ENCODE measurements around the gene SLC4A2. TPM values are rescaled to one million over a fixed set of nuclear protein-coding genes. Genes with fewer than 3 reads are reported as not detected.
A peak's percentile ranks its signal among the peaks of the same experiment; 100 is the strongest.
"Not testable (repeated sequence)": the region's sequence is repeated elsewhere in the genome, so short reads cannot be mapped to it uniquely, and the experiment has no call there.

The SLC4A2 gene
- total RNA-seq, 1 donor, result 41.5 TPM

GRCh38 chr7:151023232-151023631 is 36.2 kb upstream of the SLC4A2 start:
- DNase-seq (ENCODE audit: low read depth in 2 of 3, low spot score in 2 of 3), result no peak

- DNase-seq (ENCODE audit: low read depth in 2 of 3, low spot score in 2 of 3), result no peak
Measured at GRCh38 chr7:151024435-151025056, 34.8 kb upstream of the SLC4A2 start, which contains the start of gene ATG9B. Gene ATG9B, minus strand, starts transcription at chr7:151024494. Its CDS starts 71 bp downstream, at chr7:151024423.

- DNase-seq (ENCODE audit: low read depth in 2 of 3, low spot score in 2 of 3), result no peak
Measured at GRCh38 chr7:151025924-151026671, 33.3 kb upstream of the SLC4A2 start.

GRCh38 chr7:151026771-151027727 is 32.3 kb upstream of the SLC4A2 start:
- not testable (repeated sequence) for DNase-seq (ENCODE audit: low read depth in 2 of 3, low spot score in 2 of 3)

- not testable (repeated sequence) for DNase-seq (ENCODE audit: low read depth in 2 of 3, low spot score in 2 of 3)
Measured at GRCh38 chr7:151027728-151028130, 31.7 kb upstream of the SLC4A2 start.

GRCh38 chr7:151028131-151028947 is 31.1 kb upstream of the SLC4A2 start, which contains the start of gene ABCB8:
Gene ABCB8, plus strand, starts transcription at chr7:151028450. Its CDS starts 66 bp downstream, at chr7:151028516.
- DNase-seq (ENCODE audit: low read depth in 2 of 3, low spot score in 2 of 3), result peak; percentile 93 to 99 (median 98)

- DNase-seq (ENCODE audit: low read depth in 2 of 3, low spot score in 2 of 3), result no peak
Measured at GRCh38 chr7:151028948-151029501, 30.4 kb upstream of the SLC4A2 start.

- DNase-seq (ENCODE audit: low read depth in 2 of 3, low spot score in 2 of 3), result no peak
Measured at GRCh38 chr7:151031011-151031410, 28.4 kb upstream of the SLC4A2 start.

GRCh38 chr7:151032936-151033863 is 26.2 kb upstream of the SLC4A2 start:
- no peak for DNase-seq (ENCODE audit: low read depth in 2 of 3, low spot score in 2 of 3)

- DNase-seq (ENCODE audit: low read depth in 2 of 3, low spot score in 2 of 3), result no peak
Measured at GRCh38 chr7:151033864-151034249, 25.5 kb upstream of the SLC4A2 start.

GRCh38 chr7:151034312-151035025 is 24.9 kb upstream of the SLC4A2 start:
- no peak for DNase-seq (ENCODE audit: low read depth in 2 of 3, low spot score in 2 of 3)

- DNase-seq (ENCODE audit: low read depth in 2 of 3, low spot score in 2 of 3), result no peak
Measured at GRCh38 chr7:151035026-151035717, 24.2 kb upstream of the SLC4A2 start.

- DNase-seq (ENCODE audit: low read depth in 2 of 3, low spot score in 2 of 3), result no peak
Measured at GRCh38 chr7:151035902-151036301, 23.5 kb upstream of the SLC4A2 start.

GRCh38 chr7:151038951-151039849 is 20.2 kb upstream of the SLC4A2 start:
- peak in 2 of 3 donors; percentile 77 to 90 for DNase-seq (ENCODE audit: low read depth in 2 of 3, low spot score in 2 of 3)

- peak in 1 of 3 donors; percentile 22 for DNase-seq (ENCODE audit: low read depth in 2 of 3, low spot score in 2 of 3)
Measured at GRCh38 chr7:151039850-151040548, 19.4 kb upstream of the SLC4A2 start.

Measured in hematopoietic multipotent progenitor cell (in vitro differentiated cells).